ENCODE data around the gene MRPL55.

The MRPL55 gene

DNA sequence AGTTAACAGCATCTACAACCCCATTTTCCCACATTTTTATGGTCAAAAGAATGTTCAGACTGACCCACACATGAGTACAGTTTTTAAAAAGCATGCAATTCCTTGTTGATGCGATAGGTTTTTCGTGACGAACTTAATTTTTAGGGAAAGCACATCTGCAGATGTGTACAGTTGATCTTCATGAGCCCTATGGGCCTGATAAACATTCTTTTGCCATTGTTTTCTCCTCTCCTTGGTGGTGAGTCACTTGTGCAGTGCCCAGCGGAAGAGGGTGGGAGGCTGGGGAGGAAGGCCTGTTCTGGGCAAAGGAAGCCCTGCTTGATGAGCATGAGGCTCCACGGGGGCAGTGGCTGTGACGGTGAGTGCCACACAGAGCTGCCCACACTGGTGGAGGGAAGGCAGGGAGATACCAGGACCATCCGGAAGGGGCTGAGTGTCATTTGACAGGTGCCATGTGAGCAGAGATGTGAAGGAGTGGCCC lies 21.3 kb downstream of the MRPL55 start:
- DNase-seq (ENCODE audit: low read depth, low spot score): no peak

DNA sequence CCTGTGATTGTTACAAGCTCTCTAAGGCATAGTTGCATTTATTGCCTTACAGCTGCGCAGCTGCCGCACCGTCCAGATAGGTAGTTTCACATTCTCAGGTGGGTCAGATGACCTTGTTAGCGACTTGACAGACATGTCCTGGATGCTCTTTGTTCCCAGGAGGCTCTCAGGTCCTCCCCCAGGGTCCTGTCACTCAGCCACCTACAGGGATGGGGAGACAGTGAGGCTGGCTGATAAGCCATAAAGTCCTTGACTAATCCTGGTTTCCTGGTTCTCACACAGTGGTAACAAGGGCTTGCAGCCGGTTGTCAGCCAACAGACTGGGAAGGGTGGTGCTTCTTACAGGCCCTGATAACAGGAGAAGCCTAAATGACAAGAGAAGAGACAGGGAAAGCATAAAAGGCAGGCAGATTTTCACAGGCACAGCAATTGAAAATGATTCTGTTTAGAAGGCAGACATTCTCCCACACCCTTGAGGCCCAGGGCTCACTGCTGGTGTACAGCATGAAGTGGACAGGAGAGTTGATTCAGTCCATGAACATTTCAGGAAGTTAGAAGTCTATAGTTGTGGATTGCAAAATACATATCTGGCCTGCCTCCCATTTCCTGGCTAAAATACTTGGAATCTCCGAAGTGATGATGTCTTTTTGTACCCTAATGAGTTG lies 23.7 kb downstream of the MRPL55 start:
- no peak for DNase-seq (ENCODE audit: low read depth, low spot score)

DNA sequence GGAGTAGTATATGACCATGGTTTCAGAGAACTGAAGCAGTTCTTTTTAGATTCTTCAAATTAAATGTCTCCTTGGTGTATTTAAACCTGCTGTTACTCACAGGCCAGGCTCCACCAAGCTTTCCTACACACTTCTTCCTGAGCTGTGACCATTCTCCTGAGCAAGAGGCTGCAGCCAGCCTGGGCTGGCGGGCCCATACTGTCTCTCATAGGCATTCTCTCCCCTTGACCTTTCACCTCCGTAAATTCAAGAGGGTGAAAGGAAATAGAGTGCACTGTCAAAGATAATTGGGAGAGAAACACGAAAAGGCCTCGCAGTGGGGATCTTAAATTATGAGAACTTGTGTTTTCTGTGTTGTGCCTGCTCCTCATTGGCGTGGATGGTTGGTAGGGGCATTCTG lies 24.3 kb downstream of the MRPL55 start:
- DNase-seq (ENCODE audit: low read depth, low spot score): no peak

DNA sequence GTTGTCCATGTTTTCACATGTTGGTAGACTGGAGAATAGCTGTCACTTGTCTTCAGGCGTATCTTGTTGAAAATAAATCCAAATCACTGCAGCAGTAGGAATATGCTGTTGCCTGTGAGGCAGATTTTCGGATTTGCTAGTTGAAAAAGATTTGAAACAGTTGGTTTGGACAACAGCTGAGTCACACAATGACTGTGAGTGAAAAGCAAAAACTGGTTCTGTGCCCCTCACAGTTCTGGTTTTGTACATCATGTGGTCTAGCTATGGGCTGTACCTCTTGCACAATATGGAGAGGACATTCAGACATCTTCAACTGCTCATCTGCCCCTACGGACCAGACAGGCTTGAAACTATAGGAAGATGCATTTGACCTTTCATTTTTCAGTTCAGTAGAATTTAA lies 24.8 kb downstream of the MRPL55 start:
- no peak for DNase-seq (ENCODE audit: low read depth, low spot score)

DNA sequence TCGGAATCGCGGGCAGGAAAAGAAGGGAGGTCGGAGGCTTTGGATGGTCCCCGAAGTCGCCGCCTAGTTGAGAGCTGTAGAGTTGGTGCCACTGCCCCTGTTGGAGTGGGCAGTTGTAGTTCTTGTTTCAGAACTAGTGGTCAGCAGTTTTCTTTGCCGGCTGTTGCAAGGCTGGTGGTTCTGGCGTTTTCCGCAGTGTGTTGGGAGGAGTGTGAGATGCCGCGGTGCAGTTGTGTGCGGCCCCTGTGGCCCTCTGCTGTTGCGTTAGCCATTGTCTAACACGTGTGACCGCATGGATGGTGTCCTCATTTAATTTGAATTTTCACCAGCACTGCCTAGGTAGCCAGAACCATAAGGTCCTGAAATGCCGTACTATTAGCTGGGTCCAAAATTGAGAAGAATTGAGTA lies 25.2 kb downstream of the MRPL55 start:
- DNase-seq (ENCODE audit: low read depth, low spot score): no peak

DNA sequence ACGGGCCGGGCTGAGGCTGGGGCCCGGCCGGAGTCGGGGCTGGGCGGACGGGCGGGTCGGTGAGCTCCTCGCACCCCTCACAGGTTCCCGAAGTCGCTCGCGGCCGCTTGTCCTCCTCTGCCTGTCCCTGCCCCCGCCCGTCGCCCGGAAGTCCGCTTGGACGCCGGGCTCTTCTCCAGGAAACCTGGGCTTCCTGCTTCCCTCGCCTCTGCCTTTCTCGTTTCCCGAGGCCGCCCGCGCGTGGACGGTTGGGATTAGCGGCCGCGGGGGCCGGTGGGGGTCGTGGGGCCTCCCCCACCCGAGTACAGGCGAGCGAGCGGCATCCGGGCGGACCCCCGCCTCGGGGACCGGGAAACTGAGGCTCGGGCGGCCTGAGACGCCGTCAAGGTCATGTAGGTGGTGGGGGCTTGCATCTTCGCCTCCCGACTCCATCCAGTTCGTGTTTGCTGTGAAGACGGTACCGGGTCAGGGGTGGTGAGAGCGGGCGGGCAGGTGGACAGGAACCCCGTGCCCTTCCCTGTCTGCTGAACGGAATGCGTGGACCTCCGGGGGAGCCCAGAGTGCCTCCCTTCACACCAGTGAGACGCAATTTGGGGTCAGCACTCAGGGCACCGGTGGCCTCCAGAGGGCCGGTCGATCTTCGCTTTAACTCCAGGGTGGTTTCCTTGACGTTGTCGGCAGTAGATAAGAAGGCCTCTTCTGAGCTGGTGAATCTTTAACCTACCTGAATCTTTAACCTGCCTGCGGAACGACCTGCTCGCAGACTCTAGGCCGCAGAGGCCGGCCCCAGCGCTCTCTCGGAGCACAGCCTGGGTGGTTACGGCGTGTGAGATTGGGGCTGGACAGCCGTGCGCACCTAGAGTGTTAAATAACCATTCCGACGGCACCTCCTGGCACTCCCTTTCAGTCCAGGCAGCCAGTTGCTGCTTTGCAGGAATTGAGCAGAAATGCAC lies 25.9 kb downstream of the MRPL55 start:
- no peak for DNase-seq (ENCODE audit: low read depth, low spot score)

DNA sequence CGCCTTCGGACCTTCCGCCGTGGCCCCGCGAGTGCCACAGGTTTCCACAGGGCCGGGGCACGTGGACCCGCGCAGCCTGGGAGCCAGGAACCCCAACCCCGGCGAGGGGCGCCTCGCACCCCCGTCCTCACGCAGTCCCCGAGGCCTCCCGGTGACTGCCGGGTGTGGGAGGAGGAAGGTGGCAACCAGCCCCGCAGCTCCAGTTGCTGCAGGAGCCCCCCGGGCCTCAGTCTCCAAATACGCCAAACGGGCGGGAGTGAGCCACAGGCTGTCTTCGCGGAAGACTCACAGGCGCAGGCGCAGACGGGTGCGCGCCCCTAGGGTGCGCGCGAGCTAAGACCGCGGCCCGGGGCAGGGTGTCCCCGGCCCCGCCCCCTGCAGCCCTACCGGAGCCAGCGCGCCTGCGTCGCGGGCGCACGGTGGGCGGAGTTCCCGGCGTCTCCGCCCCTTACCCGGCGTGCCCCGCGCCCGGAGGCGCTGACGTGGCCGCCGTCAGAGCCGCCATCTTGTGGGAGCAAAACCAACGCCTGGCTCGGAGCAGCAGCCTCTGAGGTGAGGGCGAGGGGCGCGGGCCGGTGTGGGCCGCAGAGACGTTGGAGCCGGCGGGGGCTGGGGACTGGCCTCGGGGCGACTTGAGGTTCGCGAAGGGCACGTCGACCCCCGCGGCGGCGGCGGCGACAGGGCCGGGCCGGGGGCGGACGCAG lies 26.7 kb downstream of the MRPL55 start, which contains the start of gene ARF1:
TSS of gene ARF1 (plus strand) at position 495 of the 704 bp plus-strand sequence. CDS start 14,407 bp downstream, outside the sequence.
- DNase-seq (ENCODE audit: low read depth, low spot score): peak; percentile 75

DNA sequence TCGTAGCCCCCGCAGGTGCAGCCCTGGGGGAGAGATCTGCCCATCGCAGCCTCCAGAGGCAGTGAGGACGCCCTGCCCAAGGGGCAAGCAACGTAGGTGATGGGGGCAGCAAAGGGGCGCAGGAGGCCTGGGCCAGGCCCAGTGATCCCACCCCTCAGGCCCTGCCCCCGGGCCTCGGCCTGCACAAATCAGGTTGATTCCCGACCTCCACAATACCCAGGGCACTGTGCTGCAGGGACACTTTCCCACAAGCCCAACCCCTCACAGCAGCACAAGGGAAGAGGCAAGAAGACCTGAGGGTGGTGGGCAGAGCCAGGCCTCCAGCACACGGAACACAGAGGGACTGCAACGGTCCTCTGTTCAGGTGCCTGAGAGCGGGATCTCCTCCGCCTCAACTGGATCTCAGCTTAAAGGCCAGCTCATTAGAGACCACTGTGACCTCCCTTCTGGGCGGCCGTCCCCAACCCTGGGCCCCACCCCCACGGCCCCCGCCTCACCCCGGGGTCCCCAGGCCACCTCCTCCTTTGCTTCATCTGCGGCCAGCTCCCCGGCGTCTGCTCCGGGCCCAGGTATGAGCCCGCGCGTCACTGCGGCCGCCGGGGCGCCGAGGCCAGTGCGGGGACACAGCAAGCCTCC lies 27.4 kb downstream of the MRPL55 start:
- no peak for DNase-seq (ENCODE audit: low read depth, low spot score)

DNA sequence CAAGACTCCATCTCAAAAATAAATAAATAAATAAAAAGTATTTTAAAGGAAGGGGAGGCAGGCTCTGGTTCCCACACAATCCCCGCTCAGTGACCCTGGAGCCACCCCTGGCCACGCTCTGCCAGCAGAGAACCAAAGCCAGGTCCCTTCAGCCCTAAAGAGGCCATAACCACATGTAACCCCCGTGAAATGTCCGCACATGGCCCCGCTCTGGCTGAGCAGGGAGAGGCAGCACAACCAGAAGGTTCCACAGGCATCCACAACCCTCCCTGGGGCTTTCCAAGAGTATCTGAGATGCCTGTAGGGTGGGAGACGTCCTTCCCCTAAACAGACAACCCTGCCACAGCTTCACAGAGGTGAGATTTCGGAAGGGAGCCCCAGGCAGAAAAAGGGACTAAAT lies 28.0 kb downstream of the MRPL55 start:
- no peak for DNase-seq (ENCODE audit: low read depth, low spot score)

DNA sequence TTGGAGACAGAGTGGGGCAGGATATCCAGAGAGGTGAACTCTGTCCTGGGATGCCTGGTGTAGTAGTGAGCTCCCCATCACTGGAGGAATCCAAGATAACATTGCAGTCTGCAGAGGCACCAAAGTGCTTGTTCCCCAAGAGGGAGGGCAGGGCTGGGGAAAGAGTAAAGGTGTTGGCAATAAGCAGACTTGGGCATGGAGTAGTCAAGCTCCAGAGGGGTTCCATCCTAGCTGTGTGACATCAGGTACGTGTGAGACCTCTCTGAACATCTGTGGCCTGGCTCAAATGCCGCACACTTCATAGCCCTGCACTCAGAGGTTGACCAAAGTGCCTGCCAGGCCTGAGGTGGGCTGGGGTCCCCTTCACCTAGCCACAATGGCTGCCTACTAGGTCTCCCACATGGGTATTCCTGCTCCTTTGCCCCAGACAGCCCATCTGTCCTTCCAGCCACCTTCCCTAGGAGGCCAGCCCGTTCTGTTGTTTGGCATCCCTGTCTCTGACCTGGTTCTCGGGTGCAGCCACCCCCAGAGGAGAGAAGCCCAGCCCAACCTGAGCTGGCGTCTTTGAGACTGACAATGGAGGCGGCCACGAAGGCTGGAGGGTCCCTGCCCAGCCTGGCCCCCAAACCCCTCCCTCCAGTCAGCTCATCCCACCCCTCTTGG lies 29.4 kb downstream of the MRPL55 start:
- no peak for DNase-seq (ENCODE audit: low read depth, low spot score)

DNA sequence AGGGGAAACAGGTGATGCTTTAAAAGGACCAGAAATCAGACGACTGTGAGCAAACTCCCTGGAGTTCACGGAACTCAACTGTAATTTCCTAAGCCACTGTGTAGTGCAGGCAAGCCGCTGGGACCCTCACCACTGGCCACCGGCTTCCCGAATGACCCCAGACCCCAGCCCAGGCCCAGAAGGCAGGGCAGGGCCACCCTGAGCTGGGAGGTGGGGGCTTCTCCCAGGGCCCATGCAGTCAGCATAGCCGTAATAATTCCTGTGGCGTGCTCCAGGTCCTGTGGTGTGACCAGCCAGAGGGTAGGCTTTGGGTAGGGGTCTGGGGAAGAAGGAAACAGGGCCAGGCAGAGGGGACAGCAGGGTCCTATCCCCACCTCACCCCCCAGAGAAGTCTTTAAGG lies 30.1 kb downstream of the MRPL55 start:
- no peak for DNase-seq (ENCODE audit: low read depth, low spot score)

DNA sequence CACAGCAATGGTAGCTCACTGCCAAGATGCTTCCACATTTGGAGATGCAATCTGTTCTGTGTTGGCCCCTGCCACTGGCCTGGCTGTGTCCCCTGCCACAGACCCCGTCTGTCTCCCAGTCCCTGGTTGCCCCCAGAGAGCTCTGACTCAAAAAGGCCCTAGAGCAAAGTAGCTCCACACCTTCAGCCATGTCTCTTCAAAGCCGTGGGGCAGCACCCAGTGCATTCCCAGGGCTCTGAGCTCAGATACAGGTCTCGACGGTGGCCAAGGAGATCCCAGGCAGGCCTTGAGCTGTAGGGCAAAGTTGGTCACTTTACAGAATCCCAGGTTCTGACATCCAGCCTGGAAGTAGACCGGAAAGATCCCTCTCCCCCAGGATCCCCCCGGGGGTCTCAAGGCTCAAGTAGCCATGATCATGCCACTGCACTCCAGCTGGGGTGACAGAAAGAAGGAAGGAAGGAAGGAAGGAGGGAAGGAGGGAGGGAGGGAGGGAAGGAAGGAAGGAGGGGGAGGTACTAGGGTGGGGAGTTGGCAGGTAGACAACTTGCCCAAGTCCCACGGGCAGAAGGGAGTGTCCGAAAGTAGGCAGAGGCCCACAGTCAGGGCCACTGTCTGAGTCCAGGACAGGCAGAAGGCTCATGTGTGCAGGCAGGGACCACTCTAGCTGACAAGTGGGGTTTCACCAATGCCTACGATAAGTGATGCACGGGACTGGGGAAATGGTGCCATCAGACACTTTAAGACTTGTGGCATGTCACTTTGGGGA lies 31.4 kb downstream of the MRPL55 start:
- no peak for DNase-seq (ENCODE audit: low read depth, low spot score)

DNA sequence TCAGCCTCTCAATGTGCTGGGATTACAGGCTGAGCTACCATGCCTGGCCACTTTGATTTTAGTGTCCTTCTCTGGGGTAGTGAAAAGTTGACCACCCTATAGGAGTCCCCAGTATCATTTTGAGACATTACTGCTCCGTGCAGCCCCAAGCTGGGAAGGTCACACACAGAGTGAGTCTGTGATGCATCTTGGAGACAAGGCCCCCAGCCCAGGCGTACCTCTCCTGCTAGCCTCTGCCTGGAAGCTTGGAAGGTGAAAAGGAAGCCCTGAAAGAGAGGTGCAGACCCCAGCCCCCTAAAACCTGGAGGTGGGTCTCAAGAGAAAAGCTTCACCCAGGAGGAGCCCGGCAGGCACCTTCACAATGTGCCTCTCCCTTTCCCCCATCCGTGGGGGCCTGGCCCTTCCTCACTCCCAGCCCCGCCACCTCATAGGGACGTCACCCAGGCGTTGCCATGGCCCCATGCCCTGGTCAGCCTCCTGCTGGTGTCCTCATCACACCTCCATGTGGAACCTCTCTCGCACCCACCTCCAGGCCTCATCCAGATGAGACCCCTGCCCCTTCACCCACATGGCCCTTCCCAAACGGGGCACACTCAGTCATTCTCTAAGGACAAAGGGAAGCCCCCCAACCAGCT lies 32.2 kb downstream of the MRPL55 start:
- no peak for DNase-seq (ENCODE audit: low read depth, low spot score)

DNA sequence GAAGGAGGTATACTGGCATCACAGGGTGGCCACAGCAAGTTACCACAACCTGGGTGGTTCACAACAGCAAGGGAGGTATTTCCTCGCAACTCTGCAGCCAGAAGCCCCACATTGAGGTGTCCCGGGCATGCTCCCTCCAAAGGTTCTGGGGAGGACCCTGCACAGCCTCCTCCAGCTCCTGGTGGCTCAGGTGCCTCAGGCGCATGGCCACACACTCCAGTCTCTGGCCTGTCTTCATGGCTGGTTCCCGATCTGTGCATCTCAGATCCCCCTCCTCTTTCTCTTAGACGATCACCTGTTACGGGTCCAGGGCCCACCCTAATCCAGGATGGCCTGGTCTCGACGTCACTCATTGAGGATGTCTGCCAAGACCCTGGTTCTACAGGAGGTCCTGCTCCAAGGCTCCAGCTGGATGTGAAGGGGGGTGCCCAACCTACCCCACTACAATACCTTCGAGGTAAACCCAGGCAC lies 33.3 kb downstream of the MRPL55 start:
- no peak for DNase-seq (ENCODE audit: low read depth, low spot score)

DNA sequence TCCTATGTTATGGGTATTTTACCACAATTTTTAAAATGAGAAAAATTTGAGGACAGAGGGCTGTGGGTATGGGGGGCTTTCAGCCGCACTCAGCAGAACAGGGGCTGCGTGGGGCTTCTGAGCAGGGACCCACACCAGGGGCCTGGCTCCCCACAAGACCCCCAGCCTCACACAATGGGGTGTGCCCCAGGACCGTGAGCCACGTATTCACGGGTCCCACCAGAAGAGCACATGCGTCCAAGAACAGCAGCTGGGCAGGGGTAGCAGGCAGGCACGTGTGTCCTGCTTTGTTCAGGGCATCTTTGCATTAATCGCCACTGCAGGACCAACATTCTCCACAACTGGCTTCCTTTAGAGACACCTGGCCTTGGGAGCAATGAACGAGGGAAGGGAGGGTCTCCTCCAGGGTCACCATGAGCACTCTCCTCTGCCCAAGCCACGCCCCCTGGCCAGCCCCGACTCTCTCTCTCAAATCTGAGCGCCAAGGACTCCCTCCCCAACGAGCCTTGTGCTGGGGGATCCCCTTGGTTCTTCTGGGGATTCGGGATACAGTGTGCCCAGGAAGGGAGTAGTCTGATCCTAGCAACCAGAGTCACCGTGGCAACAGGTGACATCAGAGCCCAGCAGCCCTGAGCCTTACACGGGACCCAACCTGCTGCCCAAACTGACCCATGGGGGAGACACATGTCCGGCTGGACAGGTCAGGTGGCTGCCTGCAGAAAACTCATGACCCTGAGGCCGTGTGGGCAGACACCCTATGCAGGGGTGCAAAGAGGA lies 34.0 kb downstream of the MRPL55 start:
- no peak for DNase-seq (ENCODE audit: low read depth, low spot score)

DNA sequence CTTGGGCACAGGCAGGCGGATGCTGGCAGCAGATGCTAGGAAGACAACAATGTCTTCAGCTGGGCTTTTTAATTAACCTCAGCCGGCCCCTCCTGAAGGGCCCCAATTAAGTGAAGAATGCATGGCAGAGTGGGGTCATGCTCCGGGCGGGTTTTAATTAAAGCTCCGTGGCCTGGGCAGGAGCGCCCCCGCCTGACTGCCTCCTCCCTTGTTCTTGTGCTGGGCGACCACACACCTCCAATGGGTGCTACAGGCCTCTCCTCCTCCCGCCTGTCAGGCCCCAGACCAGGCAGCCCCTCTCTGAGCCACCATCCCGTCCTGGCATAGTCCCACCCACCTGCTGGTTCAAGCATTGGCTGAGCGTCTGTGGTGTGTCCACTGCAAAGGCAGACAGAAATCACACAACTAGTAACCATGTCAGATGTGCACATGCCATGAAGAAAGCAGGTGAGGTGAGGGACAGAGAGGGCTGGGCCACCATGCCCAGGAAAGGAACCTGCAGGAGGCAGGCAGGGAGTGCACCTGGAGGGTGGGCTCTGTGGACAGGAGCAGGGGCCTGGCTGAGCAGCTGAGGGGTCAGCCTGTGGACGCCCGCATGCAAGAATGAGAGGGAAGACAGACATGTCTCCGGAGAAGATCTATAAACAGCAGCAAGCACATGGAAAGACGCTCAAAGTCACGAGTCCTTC lies 35.1 kb downstream of the MRPL55 start:
- DNase-seq (ENCODE audit: low read depth, low spot score): no peak

DNA sequence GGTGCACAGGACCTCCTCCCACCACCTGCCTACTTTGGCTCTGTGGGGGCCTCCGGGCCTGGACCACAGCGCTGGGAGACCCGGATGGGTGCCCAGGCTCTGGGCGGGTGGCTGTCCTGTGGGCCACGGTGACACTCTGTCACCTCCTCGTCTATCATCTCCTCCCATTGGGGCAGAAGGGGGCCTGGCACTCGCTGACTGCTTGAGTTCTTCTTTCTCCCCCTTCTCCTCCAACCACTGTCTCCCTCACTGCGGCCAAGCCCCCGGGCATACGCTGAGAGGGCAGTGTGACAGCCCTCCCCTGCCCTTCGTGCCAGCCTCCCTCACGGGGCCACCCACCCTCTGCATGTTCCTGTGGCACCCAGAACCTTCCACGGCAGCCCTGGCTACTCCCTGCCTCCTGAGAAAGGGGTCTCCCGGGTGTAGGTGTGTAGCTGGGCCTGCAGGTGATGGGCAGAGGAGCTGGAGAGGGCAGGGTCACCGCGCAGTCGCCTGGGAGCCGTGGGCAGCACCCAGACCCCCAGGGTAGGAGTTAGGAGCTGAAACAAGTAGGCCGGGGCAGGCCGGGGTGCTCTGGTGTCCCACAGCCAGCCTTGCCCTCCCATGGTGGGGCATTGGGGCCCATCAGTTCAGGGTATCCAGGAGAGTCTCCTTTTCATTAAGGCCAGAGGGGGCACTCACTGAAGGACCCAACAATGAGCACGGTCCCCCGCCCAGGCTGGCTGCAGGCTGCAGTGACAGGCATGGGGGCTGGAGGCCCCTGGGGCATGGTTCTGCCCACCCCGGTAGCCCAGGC lies 35.8 kb downstream of the MRPL55 start:
- DNase-seq (ENCODE audit: low read depth, low spot score): no peak

DNA sequence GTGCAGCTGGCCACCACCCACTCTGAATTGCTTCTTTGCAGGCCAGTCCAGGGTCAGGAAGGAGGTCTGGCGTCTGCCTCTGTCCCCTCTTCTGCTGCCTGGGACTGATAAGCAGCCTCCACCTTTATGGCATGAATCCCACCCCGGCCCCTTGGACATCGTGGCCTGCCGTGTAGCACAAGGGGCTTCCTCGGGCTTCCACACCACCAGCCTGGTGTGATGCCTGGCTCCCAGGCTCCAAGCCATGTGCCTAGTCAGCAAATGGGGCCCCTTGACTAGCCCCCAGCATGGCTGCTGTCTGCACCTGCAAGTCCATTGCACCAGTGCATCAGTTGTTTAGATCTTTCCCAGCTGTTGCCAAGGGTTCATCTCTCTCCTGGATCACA lies 36.4 kb downstream of the MRPL55 start:
- no peak for DNase-seq (ENCODE audit: low read depth, low spot score)
